Fibroblast of the aortic adventitia (primary cell): ENCODE measurements around the gene PSMG3. TPM values are rescaled to one million over a fixed set of nuclear protein-coding genes. Genes with fewer than 3 reads are reported as not detected.

ENCODE experiments used
- DNase-seq: peaks from one replicate; pipeline ENCODE4 v3.0.0-alpha.2; 2010; ENCODE audit warnings: low read depth
- H3K4me3 ChIP-seq: 2 replicates; pipeline ENCODE4 v1.5.1; 2011; ENCODE audit warnings: low read depth, mild to moderate bottlenecking, control low read depth, low read length, moderate library complexity
- total RNA-seq: library from RNA; depleted of rRNA; stranded (reverse); fragments of >200 nt; gene quantifications from 2 replicates; pipeline ENCODE4 v1.2.3, GENCODE V29; 2012; ENCODE audit warnings: low replicate concordance
- TF ChIP-seq, protein P1 (sequence below): IDR thresholded peaks from 2 replicates; pipeline ENCODE4 v1.5.1; 2011; ENCODE audit warnings: mild to moderate bottlenecking, low read length, control low read depth, inconsistent platforms; ENCODE audit not compliant: insufficient read depth

Gene PSMG3
- total RNA-seq, 1 donor, result 20.5 TPM

DNA sequence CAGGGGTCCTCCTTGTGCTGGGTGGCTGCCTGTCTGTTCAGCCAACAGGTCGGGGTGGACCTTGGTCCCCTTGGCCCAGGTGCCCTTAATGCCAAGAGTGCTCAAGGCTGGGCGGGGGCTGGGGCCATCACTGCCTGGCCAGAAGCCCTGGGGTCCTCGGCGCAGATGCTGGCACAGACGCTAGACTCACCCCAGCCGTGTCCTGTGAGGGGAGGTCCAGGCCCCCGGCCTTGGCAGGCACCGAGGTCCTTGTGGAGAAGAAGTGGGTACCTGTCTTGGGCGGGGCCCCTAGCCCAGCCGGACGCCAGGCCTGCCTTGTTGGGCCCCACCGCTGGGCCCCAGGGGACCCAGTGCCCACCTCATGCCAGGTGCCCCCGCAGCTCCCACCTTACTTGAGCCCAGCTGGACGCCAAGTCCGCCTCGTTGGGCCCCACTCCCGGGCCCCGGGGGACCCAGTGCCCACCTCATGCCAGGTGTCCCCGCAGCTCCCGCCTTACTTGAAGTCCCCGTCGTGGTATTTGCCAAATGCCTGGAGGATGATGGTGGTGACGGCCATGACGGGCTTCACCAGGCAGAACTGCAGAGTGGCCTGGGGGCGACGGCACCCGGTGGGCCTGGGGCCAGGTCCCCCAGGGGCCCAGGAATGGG is 20.4 kb downstream of the PSMG3 start:
- no peak for DNase-seq
- TF ChIP-seq, protein P1, sequence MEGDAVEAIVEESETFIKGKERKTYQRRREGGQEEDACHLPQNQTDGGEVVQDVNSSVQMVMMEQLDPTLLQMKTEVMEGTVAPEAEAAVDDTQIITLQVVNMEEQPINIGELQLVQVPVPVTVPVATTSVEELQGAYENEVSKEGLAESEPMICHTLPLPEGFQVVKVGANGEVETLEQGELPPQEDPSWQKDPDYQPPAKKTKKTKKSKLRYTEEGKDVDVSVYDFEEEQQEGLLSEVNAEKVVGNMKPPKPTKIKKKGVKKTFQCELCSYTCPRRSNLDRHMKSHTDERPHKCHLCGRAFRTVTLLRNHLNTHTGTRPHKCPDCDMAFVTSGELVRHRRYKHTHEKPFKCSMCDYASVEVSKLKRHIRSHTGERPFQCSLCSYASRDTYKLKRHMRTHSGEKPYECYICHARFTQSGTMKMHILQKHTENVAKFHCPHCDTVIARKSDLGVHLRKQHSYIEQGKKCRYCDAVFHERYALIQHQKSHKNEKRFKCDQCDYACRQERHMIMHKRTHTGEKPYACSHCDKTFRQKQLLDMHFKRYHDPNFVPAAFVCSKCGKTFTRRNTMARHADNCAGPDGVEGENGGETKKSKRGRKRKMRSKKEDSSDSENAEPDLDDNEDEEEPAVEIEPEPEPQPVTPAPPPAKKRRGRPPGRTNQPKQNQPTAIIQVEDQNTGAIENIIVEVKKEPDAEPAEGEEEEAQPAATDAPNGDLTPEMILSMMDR, result no peak
- no peak overlapping the region for H3K4me3 ChIP-seq

DNA sequence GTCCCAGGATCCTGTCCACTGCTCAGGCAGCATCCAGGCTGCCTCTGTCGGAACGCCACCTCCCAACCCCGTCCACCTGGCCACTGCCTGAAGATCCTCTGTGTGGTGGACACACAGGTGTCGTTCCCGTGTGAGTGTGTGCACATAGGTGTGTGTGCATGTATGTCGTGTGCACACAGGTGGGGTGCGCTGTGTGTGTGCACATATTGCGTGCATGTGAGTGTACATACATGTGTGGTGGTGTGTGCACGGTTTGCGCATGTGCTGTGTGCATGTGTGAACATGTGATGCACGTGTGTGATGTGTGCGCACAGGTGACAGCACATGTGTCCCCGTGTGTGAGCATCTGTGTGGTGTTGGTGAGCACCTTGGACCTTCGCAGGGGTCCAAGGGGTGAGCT is 20.9 kb downstream of the PSMG3 start:
- no peak for DNase-seq
- TF ChIP-seq, protein P1, result no peak
- H3K4me3 ChIP-seq, result no peak overlapping the region

DNA sequence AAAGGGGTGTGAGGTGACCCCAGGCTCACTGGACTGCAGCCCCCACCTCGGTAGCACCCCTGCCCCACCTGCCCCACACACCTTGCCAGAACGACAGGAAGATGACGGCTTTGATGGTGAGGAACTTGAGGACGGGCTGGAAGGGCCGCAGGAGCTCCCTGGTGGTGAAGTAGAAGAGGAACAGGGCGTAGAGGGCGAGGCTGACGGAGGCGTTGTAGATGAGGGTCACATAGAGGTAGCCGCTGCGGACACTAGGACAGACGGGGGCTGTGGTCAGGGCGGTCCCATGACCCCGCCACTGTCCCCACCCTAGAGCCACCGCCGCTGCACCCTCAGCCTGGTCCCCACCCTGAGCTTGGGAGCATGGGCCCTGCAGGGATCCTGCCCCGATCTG is 21.4 kb downstream of the PSMG3 start:
- TF ChIP-seq, protein P1, result no peak
- no peak overlapping the region for H3K4me3 ChIP-seq
- DNase-seq, result no peak

DNA sequence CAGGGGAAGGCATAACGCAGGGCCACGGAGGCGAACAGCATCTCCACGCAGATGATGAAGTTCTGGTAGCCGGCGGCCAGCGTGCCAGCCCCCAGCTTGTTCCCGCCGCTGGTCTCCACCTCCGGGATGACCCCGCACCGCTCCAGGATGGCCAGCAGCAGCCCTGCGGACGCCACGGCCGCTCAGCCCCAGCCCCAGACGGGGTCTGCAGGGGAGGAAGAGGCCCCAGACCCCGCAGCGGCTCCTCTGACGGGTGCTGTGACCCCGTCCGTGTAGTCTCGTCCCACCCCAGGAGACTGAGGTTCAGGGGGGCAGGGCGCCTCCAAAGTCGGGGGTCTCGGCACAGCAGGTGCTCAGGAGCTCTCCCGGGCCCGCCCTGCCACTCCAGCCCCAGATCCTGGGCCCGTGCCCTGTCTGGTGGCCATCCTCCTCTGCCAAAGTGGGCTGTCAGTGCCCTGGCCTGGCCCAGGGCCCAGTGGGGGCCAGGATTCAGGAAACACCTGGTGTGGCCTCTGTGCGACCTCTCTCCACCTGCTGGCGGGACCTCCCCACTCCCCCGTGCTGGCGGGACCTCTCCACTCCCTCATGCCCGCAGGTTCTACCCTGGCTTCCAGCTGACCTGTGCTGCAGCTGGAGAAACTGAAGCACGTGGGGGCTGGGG is 21.9 kb downstream of the PSMG3 start:
- no peak overlapping the region for H3K4me3 ChIP-seq
- no peak for DNase-seq
- TF ChIP-seq, protein P1, result no peak

DNA sequence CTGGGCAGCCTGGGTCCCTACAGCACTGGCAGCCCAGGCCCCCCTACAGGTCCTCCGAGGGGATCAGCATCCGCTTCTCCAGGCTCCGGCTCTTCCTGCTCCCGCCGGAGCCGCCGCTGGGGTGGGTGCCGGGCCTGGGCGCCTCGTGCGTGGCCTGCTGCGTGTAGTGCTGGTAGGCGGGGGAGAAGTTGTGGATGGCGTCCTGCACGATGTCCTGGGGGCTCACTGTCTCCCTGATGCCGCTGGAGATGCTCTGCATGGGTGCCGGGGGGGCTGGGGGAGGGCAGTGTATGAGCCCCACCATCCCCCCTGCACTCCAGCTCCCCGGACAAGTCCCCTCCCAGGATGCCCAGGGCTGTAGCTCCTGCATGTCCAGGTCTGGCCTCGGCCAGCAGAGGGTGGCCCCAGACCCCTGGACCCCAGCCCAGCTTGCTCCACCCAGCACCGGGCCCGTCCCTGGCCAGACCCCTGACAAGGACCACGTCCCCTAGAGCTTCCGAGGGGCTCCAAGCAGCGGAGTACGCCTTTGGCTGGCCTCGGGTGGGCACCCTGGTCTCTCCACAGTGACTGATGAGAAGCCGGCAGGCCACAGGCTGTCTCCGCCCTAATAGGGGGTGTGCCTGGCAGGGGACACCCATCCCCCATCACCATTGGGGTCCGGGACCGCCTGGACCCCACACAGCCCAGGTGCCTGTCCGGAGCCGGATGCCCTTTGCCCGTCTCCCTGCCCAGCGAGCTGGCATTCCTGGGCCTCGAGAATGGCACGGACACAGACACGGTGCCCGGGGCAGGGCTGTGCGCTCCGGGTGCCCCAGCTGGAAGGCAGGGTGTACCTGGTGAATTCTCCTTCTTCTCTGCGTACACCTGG is 22.7 kb downstream of the PSMG3 start:
- H3K4me3 ChIP-seq, result no peak overlapping the region
- TF ChIP-seq, protein P1, result no peak
- no peak for DNase-seq

DNA sequence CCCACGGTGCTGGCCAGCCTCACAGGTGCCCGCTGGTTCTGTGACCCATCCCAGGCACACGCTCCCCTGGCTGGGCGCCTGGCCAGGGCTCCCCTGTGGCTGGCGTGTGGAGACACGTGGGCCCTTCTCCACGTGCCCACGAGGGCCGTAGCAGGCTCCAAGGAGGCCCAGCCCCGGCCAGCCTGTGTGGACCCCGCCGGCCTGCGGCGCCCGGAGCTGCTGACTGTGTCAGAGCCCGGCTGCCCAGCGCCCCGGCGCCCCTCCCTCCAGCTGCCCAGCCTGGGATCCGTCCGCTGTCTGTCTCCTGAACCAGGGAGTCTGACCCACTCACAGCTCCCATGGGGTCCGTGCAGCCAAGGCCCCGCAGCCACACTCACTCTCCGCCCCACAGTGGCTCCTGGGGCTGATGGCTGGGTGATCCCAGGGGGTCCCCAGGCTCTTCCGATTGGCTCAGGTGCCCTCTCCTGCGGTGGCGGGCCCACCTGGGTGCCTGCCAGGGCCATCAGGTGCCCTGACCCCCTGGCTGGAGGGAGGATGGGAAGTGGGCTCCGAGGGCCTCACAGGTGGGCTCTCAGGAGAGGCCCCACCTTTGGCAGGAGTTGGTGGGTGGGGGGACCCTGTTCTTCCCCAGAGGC is 23.4 kb downstream of the PSMG3 start:
- no peak for DNase-seq
- TF ChIP-seq, protein P1, result no peak

More for the DNA sequence above, 23.4 kb downstream of the PSMG3 start:
- H3K4me3 ChIP-seq, result no peak overlapping the region
